ACHN (cell line): ENCODE measurements around the gene TOP1.
"Not testable (repeated sequence)": the region's sequence is repeated elsewhere in the genome, so short reads cannot be mapped to it uniquely, and the experiment has no call there.

Experiments
- DNase-seq: peaks from one replicate; pipeline ENCODE4 v3.0.0-alpha.2; 2015
- in situ Hi-C: cut with HindIII; loops from 2 replicates; pipeline ENCODE4 v1.10.0; 2017; ENCODE audit warnings: low sequenced_read_pairs, low pct_ligation_motif_present, low pct_unique_long_range_greater_than_20kb

Gene TOP1

DNA sequence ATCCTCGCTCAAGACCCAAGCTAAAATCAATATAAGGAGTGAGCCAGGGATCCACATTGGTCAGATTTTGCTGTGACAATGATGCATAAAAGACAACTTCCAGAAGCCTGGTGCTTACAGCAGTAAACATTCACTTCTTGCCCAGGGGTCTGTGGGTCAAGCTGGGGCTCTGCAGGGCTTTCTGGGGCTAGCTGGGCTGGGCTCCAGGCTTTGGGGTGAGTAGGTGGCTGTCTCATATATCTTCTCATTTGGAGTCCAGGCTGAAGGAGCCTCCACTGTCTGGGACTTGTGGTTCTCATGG lies 25.8 kb upstream of the TOP1 start:
- in situ Hi-C loops = no loop called here
- DNase-seq = no peak

DNA sequence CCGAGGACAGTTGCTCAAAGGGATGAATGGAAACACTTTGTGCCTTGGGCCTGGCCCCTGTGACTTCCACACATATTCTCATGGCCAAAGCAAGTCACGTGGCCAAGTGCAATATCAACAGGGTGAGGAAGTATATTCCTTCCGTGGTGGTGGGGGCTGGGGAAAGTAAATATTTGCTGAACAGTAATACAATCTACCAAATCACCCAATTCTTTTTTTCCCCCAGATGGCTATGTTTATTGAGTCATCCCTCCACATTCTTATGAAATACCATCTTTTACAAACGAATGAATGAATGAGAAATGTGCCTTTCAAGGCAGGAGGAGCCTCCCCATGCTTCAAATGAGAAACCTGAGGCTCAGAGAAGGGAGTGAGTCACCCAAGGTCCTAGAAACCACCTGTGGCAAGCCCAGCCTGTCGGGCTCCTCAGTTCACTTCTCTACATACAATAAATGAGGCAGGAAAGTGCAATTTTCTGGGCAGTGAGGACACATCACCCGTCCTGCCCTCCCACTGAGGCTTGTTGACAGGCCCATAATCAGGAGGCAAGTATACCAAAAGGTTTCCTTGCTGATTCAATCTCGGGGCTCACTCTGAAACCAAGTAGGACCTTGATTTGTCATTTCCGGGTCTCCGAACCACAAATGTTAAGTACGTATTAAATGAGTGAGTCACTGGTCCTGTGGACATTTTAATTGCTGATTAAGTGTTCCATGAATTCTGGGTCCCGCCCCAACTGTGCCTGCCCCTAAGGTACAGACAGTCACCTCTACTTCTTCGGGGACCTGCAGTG lies 25.3 kb upstream of the TOP1 start:
- peak; percentile 63 for DNase-seq
- in situ Hi-C loops = no loop called here

DNA sequence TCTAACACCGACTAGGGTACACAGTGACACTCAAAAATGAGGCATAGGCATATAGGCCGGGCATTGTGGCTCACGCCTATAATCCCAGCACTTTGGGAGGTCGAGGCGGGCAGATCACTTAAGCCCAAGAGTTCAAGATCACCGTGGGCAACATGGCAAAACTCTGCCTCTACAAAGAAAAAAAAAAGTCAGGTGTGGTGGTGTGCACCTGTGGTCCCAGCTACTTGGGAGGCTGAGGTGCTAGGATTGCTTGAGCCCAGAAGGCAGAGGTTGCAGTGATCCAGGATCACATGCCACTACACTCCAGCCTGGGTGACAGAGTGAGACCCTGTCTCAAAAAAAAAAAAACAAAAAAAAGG lies 24.7 kb upstream of the TOP1 start:
- DNase-seq, in situ Hi-C loops: not testable (repeated sequence)

DNA sequence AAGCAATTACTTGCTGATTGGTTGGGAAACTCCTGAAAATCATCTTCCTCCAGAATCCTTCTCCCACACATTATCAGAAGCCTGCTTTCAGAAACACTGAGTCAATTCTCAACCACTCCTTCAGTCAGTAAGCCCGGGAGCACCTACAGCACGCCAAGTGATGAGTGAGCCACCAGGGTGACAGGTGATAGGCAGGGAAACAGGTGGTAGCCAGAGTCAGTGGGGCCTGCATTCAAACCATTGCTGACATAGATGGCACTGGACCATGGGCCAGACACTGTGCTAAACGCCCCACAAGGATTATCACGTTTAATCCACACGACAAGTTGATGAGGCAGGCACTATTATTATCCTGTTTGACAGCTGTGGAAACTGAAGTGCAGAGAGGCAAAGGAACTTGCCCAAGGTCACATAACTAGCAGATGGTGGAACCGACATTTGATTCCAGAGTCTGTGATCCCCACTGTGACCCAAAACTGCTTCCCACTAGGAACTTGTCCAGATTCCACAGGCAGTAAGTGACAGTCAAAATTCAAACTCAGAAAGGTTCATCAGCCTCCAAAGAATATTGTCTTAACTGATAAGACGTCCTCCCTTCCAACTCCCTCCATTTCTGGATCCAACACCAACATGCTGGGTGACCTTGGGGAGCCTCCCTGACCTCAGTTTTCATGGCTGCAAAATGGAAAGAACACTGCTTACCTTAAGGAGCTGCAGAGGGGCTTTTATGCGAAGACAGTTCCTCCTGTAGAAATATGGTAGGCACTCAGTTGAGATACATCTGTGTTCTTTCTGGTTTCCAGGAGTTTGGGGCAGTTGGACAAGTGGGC lies 23.9 kb upstream of the TOP1 start:
- in situ Hi-C loops = no loop called here
- DNase-seq = no peak

DNA sequence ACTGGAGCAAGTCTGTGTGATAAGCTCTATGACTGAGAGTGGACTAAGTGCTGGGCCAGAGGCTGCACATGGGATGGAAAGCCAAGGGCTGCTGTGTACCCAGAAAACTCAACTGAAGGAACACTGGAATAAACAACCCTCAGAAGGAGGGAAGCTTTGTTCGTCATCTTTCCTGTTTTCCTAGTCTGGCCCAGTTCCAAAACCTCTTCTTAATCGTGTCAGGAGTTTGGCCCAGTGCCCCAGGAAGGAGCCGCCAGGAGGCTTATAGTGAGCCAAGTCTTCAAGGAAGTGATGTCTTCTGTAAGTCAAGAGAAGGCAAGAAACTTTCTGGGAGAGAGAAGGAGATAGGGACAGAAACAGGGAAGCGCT lies 23.3 kb upstream of the TOP1 start:
- DNase-seq = peak; percentile 49
- in situ Hi-C loops = no loop called here

DNA sequence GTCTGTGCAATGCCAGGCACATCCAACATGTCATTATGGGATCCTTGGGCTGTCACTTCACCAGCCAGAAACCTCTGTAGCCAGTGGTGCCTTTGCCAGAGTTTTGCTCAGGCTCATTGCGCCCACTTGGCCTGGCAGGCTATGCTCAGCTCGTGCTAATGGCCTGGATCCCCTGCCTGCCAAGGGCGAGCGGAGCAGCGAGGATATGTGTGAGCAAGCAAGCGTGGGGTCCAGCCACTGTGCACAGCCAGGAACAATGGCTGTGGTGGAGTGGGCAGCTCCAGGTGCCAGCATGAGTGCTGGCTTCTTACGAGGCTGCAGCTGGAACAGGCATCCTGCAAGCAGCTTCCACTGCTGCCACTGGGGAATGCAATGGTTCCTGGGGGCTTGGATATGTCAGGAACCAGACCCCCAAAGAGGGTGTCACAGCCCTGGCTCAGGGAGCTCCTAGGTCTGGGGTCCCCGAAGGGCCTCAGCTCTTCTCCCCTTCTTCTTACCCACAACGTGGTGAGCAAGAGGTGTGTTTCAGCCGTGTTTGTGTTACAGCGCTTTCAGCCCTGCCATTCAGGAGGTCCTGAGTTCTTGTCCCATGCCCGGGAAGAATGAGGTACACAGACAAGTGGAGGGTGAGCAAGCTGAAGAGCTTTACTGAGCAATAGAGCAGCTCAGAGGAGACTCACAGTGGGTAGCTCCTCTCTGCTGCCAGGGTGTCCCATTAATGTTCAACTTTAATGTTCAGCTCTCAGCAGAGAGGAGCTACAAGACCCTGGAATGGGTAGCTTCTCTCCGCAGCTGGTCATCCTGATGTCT lies 22.3 kb upstream of the TOP1 start:
- DNase-seq = no peak
- in situ Hi-C loops = no loop called here

DNA sequence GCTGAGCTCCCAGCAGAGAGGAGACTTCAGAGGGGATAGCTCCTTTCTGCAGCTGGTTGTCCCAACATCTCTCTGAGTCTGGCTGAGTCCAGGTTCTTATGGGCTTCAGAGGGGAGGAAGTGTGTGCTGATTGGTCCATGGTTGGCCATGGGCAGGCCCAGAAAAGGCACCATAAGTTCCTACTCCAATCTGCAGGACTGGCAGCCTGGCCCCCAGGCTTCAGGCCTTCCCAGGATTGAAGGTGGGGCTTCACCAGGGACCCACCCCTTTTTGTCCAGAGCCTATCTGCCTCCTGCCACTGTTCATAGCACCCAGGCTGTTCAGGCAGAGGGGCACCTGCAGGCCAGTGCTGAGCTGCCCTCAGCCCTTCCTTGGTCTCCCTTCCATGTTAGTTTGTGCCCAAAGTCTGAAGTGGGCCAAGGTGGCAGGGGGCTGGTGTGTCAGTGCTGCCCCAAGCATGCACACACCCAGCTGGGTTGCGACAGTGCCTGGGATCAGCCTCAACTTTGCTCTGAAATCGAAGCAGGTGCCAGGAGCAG lies 21.6 kb upstream of the TOP1 start:
- DNase-seq = no peak
- in situ Hi-C loops = no loop called here

DNA sequence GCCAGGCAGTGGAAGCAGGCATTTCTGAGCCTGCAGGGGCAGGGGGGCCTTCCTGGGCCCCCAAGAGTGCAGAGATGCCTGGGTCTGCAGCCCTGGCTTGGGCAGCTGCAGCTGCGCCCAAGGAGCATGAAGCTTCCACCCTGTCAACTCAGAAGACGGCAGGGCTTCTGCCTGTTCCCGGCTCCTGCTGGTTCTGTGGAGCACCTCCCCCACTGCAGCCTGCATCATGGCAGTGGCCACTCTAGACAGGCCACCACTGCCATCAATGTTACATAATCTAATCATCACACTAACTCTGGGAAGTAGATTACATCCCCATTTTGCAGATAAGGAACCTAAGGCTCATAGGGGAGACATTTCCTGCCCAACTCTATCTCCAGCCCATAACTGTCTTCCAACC lies 21.1 kb upstream of the TOP1 start:
- DNase-seq = no peak
- in situ Hi-C loops = no loop called here

DNA sequence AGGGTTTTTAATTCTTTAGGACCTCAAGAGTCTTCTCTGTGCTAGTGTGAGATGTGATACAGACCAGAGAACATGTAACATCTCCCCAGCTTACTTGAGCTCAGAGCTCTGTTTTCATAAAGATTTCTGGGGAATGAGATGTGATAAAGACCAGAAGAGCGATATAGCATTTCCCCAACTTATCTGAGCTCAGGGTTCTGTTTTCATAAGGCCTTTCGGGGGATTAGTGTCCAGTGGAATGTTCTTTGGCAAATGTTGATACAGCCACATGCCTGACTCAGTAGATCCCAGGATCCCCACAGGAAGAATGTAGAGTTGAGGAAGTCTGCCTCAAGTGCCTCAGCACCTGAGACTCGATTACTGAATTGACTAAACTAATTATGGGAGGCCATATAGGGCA lies 18.7 kb upstream of the TOP1 start:
- in situ Hi-C loops = no loop called here
- no peak for DNase-seq

DNA sequence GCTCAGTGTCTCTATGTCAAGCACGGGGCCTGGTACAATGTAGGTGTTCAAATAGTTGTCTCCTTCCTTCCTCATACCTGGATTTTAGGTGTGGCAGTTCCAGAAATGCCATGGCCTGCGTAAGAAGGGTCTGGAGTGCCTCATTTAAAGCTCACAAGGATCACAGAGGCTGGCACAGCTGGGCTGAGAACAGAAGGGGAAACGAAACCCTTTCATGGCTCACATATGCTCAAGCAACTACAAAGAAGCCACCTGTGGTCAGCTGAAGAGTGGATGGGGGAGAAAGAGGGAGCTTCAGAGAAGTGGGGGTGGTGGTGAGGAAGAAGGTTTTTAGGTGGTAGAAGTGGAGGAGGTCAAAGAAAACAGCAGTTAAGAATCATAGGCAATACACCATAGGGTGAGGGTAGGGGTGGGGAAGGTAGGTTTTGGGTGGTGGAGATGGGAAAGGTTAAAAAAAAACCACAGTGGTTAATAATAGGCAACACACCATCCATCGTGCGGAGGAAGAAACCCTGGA lies 17.0 kb upstream of the TOP1 start:
- no peak for DNase-seq
- in situ Hi-C loops = no loop called here

DNA sequence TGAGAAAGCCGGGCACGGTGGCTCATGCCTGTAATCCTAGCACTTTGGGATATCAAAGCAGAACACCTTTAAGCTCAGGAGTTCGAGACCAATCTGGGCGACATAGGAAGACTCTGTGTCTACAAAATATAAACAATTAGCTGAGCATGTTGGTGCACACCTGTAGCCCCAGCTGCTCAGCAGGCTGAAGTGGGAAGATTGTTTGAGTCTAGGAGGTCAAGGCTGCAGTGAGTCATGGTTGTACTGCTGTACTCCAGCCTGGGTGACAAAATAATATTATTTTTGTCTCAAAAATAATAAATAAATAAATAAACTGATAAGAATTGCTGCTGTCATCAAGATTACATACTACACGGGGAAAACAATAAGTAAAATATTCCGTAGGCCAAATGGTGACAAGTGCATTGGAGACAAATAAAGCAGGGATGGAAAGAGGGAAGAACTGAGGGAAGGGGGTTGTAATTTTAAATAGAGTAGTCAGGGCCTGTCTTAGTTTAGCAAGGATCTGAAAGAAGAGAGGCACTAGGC lies 14.0 kb upstream of the TOP1 start:
- in situ Hi-C loops = no loop called here
- DNase-seq = no peak

DNA sequence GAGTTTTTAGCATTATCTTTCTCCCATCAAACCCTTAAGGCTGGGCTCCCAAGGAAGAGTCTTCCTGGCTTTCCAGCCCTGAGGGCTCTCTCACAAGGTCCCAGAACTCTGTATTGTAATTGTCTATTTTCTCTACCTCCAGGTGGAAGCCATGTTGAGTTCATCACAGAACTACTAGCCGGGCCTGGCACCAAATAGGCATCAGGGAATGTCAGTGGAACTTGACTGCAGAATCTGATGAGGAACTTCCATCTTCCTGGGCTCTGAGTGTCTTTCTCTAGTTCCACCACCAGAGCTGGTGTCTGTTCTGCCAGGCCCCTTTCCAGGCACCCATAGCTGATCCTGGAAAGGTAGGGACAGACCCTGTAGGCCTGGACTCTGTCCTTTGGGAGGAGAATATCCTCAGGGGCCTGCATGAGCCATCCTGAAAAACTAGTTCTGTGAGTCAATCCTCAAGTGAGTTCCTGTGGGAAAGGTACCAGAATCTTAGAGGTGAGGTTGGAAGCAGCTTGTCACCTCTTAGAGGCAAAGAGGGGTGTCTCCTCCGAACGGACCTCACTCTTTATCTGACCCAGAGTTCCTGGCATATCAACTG lies 11.1 kb upstream of the TOP1 start:
- no peak for DNase-seq
- in situ Hi-C loops = no loop called here

DNA sequence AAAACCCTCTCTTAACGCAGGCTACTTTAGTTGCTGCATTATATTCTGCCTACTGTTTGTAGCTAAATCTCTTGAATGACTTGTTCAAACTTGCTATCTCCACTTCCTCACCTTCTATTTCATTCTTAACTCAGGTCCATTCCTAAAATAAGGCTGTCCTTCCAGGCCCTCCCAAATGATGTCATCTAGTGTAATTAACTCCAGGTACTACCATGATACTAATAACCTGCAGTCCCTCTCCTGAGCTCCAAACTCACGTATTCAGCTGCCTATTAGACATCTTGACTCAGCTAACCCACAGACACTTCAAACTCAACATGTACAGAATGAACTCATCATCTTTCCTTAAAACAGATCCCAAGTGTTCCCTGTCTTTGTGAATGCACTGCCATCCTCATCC lies 10.5 kb upstream of the TOP1 start:
- DNase-seq = no peak
- in situ Hi-C loops = no loop called here

DNA sequence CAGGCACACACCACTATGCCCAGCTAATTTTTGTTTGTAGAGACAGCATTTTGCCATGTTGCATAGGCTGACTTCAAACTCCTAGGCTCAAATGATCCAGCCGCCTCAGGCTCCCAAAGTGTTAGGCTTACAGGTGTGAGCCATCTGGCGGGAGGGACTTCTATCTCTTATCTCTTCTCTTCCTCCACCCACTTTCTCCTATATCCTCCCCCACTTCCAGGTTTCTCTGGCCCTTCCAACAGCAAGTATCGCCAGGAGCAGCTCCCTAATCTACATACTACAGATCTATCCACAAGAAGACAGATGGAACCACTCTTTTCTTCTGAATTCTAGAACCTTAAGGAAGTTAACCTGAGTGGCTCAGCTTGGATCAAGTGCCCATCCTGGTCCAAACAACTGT lies 5.1 kb upstream of the TOP1 start:
- no peak for DNase-seq

DNA sequence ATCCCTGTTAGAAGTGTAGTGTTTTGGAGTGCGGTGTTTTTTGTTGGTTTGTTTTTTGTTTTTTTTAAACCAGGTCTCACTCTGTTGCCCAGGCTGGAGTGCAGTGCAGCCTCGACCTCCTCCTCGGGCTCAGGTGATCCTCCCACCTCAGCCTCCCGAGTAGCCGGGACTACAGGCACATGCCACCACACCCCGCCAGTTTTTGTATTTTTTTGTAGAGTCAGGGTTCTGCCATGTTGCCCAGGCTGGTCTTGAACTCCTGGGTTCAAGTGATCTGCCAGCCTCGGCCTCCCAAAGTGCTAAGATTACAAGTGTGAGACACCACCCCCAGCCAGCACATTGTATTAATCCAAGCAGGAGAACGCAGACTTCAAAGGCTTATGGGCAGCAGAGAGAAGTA lies 1.3 kb upstream of the TOP1 start:
- in situ Hi-C loops = no loop called here
- DNase-seq = no peak

More for the DNA sequence above, 5.1 kb upstream of the TOP1 start:
- in situ Hi-C loops = no loop called here

DNA sequence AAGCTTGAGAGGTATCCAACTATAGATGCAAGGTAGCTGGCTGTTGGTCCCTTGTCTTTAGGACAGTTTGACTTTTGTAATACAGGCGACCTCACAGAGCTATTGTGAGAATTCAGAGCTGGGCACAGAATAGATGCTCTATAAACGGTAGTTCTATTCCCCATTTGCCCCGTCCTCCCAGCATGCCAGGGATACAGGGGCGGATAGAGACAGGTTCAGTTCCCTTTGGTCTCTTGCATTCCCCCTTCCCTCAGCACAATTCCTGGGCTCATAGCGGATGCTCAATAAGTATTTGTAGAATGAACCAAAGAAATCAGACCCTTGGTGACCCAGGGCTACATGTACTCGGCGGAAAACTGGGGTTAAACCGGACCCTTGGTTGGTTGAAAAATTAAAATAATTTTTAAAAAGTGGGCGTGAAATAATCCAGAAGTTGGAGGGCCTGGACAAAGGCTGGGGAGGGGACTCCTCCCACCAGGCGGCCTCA lies 707 bp upstream of the TOP1 start:
- in situ Hi-C loops = no loop called here
- no peak for DNase-seq

DNA sequence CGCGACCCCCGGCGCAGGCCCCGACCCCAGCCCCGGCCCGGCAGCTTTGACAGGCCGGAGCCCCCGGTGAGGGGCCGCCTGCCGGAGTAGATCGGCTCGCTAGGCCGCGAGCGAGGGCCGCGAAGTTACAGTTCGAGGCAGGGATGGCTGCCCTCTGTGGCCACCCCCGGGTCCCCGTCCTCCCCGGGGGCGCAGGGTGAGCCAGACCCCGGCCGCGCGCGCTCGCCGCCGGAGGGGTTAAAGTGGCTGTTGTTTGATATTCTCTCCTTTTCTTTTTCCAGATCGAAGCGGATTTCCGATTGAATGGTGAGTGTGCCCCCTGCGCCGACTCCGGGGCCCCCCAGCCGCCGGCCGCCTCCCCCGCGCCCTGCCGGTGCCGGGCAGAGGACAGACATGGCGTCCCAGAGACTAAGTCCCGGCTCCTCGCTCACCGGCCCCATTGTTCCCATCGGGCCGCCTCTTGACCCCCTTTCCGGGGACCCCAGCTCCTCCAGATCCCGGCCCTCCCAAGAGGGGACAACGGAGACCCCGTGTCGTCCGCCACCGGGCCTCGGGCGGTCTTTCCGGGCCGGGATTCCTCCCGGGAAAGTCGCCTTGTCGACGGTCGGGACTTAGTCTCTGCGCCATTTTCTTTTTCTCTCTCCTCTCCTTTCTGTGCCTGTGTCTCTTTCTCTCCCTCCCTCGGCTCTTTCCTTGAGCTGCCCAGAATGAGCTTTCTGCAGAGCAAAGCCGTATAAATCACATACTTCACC lies 704 bp downstream of the TOP1 start:
- peak; percentile 29 for DNase-seq
- in situ Hi-C loops = no loop called here

DNA sequence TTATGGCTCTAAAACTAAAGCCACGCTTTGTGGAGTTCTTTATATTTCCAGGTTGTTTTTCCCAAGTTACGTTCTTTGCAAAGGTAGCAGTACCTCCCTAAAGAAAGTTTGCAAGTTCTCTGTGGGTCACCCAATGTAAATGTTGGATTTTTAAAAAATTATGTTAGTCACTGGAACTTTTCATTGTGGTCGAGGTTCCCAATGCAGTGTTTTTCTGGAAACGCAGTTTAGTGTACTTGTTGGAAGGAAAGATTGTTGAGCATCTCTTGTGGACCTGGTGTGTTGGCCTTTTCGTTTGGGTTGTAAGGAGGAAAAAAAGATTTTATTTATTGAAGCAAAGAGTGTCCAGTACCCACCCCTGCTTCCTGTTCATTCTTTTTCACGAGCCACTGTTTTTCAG lies 1.4 kb downstream of the TOP1 start:
- DNase-seq = no peak

More for the DNA sequence above, 1.4 kb downstream of the TOP1 start:
- in situ Hi-C loops = no loop called here
